ENCODE results near the gene FOXL2.

FOXL2 gene

GRCh38 chr3:138944929-138945708, 1.8 kb downstream of the FOXL2 start:
- DNase-seq, result no peak

GRCh38 chr3:138944654-138944928, 2.3 kb downstream of the FOXL2 start:
- no peak for DNase-seq

- no peak for DNase-seq
Observed at GRCh38 chr3:138943724-138944653, 2.9 kb downstream of the FOXL2 start.

DNA sequence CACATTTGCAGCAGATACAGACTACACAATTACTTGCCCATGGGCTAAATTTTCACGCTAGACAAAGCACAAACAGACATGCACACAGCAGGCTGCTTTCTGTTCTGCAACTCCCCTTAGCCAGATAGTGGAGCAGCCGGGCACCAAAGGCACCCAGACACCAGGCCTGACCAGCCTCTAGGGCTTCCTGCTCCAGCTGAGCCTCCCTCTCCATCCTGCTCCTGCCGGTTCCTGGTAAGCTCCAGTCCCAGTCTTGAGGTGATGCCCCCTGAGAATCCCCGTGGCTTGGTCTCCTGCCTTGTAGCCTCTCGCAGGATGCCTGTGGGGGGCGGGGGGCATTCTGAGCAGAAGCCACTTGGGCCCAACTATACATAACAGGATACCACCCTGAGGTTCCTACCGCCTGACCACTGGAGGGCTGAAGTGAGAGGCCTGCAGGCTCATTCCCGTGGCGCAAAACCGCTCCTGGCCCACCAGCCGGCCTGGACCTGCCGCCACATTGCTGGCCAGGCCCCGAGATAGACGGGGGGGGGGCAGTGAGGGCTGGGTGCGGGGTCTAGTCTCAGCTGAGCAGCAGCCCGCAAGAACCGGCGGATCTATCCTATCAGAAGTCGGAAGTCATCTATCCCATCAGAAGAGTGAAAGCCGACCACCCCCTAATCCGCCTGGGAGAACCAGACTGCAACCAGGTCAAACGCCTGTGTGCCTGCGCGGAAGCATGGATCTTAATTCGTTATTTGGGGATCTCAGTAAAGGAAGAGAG, 3.9 kb downstream of the FOXL2 start:
- no peak for DNase-seq

DNA sequence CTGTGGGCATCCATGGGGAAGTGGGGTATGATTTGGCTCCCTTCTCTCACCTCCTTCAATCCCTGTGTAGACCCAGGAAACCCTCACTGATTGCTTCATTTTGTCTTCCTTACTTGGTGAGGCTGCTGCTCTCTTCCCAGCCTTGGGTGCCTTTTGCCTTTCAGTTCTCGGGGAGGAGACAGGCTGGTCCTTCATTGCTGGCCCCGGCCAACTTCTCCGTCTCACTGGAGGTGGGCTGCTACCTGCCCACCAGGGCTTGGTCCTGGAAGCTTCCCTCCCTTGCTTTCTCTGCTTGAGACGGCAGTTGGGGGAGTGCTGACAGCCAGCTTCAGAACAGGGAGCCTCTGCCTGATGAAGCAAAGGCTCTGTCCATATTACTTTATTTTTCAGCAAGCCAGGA, 4.7 kb downstream of the FOXL2 start:
- no peak for DNase-seq

GRCh38 chr3:138941259-138941885, 5.6 kb downstream of the FOXL2 start:
- peak; percentile 54 for DNase-seq

DNA sequence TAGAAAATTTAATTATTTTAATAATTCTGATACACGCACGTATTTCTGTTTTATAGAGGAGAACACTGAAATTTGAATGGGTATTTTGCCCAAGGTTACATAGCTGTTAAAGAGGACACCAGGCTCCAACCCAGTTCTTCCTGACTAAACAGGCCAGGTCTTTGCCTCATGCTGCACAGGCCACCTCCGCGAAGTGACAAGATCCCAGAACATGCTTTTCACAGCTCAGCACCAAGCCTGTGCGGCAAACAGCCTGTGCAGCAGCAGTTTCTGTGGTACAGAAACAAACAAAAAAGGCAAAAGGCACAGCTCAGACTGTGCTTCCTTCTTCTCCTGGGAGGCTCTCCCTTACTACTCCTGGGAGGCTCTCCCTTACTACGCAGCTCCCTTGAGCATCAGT, 6.5 kb downstream of the FOXL2 start:
- no peak for DNase-seq

GRCh38 chr3:138939561-138940241, 7.2 kb downstream of the FOXL2 start:
- DNase-seq, result no peak

DNA sequence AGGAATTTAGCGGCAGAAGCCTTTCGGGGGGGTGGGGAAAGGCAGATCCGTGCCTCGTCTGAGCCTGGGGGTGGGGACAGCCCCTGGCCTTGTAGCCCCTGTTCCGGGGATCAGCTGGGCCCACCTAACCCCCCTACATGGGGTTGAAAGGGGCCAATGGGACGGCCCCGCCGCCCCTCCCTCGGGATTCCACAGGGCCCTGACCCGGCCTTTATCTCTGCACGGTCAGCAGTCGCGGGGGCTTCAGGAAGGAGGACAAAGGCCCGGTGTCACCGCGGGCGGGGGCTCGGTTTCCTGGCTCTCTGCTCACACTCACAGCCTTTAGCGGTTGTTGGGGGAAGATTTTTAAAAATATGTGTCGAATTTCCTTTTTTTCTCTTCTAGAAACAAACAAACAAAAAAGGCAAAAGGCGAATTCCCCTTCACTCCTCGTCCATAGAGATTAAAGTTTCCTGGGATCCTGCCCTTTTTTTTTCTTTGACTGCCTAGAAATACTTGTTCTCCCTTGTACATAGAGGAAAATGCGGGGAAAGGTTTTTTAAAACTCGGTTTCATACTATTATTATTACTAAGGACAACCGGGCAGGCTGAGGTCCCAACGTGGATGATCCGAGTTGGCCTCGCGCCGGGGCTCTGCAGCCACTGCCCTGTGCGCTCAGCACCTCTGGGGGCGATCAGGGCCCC, 7.9 kb downstream of the FOXL2 start:
- DNase-seq, result no peak

DNA sequence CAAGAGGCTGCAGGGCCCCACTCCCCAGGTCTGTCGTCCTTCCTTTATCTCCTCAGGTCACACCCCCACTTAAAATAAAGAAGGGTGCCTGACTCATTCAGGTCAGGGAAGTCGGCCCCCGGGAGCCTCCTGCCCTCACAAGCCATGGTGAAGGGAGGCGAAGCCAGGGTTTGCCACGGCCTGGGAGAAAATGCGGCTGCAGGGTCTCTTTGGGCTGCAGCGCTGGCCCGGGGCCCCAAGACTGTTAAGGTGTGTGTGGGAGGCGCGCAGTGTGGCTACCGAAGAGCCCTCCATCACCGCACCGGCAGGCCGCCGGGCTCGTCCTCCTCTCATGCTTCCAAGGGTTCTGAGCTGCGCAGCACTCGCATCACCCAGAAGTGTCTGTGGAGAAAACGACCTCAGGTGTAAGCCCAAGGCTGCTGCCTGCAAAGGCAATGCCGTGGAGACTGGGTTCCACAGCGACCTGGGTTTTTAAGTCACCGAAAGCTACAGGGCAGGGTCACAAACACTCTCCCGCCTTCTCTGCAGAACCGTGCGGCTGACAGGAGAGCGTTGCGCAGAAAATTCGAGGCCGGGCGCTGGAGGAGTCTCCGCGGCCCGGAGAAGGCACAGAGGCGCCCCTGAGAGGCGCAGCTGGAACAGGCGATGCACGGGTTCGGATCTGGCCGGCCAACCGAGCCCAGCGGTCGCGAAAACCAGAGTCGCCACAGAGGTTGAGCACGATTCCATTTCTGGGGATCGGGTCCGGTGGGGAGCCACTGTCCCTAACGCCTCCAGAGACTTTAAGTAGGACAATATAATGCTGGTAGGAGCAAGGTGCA, 8.7 kb downstream of the FOXL2 start:
- DNase-seq, result no peak

DNA sequence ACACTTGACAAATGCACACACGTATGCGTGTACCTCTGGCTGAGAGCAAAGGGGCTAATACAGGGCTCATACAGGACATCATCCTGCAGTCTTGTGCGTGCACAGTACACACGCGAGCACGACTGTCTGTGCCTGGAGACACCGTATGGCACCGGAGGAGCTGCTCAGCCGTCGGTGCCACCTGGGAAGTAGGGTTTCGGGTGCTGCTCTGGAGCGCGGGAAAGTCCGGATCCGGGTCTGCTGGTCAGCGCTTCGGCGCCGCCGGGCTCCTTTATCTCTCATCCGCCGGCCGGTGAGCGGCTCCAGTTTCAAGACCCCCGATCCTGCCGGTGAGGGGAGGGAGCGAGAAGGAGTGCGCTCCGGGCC, 9.3 kb downstream of the FOXL2 start:
- no peak for DNase-seq

DNA sequence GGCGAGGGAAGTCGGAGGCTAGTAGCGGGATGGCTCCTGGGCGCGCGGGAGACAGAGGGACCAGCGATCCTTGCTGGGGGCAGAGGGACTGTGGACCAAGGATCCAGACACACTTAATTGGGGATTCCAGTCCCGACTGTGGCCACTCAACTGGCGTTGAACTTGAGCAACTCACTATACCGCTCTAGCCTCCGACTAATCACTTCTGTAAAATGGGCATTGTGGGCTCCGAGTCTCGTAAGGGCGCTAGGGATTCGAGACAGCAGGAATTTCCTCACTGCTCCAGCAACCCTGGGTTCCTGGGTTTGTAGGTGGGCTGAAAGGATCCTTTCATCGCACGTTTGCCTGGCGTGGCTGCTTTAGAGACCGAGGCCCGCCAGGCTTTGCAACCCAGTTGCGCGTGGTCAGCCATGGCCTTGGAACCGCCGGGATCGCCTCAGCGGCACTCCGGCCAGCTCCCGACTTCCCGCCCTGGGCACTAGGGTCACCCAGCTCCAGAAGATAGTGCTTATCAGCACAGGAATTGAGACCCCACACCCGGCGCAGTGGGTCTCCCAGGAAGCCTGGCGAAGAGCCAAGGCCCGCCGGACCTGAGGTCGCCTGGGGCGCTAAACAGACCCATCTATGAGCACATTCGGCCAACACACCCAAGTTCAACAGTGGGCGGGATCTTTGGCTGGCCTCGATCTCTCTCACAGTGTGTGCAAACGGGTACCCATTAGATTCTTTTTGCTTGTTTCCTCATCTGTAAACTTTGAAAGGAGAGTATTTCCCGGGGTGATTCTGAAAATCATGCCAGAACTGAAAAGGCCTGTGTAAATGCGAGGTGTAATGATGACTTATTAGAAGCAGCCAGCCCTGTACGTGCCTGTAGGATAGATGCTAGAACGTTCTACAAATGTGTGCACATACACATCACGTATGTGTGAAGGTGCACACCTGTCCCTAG, 9.9 kb downstream of the FOXL2 start:
- no peak for DNase-seq

DNA sequence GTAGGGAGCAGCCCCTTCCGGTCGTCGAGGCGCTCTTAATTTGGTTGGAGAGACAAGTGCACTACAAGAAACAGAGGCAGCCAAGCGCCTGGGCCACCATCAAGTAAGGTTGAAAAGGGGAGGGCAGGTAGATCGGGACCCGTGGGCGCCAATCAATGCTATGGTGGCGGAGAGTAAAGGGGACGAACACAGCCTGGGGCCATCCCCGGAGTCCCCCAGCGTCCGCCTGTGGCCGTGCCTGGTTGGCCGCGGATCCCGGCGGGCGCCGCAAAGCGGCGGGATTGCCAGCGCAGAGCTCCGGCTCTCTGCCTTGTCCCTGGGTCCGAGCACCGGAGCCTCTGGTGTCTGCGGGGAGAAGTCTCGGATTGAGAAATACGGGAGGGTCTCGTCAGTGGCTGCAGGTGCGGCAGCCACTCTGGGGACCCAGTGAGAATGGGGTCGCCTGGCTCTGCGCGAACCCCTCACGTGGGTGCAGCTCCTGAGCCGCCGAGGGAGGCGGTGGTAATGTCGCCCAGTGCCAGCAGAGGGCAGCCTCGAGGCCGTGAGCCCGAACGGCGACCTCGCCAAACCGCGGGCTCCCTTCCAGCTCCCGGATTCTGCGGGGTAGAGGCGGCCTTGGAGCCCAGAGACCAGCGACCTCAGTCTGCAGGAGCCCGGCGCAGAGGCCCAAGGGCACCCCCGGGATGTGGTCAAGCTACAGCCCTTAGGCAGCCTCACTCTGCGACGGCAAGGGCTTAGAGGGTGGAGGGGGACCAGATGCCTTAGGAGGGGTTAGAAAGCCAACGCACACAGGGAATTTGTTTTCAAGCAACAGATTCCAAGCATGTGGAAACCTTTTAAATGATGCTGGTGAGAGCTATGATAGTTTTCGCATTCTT, 10.8 kb downstream of the FOXL2 start:
- peak; percentile 61 for DNase-seq

GRCh38 chr3:138935505-138935862, 11.5 kb downstream of the FOXL2 start:
- DNase-seq, result no peak

- DNase-seq, result no peak
Observed at GRCh38 chr3:138933981-138934691, 12.8 kb downstream of the FOXL2 start.

DNA sequence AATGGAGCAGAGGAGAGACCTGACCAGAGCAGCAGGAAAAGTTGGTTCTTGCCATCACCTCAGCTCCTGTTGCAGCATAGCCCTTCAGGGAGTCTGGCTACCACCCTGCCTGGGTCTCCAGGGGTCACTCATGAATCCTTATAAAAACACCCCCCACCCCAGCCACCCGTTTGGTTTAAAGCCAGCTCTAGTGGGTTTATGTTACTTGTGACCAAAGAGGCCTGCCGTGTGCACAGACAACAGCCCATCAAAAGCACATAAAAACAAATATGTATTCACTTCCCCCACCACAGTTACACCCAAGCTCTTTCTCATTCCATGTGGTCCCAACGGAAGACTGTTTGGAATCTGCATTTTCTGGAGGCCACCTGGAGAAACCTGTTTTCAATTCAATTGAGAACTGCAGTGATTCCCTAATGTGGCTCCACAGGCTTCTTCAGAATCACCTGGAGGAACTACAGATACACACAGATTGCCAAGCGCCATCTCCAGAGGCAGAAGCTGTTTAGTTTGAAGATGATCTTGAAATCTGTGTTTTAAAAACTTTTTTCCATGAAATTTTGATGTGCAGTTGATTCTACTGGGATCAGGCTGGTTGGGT, 13.8 kb downstream of the FOXL2 start:
- DNase-seq, result no peak

- no peak for DNase-seq
Observed at GRCh38 chr3:138928727-138929372, 18.1 kb downstream of the FOXL2 start.
